Measurements from ENCODE around the gene AMH.

Gene AMH

GRCh38 chr19:2207991-2208860 lies 40.9 kb upstream of the AMH start:
- peak; percentile 75 for TF ChIP-seq FOXP2 (optimal IDR thresholded peaks at IDR 0.05; ENCODE audit: borderline replicate concordance, extremely low read depth, extremely low read length, insufficient read depth)
- TF ChIP-seq POLR2AphosphoS5 (IDR thresholded peaks at IDR 0.05; ENCODE audit: low read depth, low read length), result no peak
- no peak for TF ChIP-seq REST (IDR thresholded peaks at IDR 0.05; ENCODE audit: insufficient read depth in 1 of 2, low read depth in 2 of 2, low read length in 2 of 2)
- TF ChIP-seq TAF1 (IDR thresholded peaks at IDR 0.05; ENCODE audit: borderline replicate concordance, insufficient read depth, low read length), result no peak
- TF ChIP-seq SIN3A (IDR thresholded peaks at IDR 0.05; ENCODE audit: borderline replicate concordance, insufficient read depth, low read length), result no peak

GRCh38 chr19:2208975-2209374 lies 40.1 kb upstream of the AMH start:
- TF ChIP-seq POLR2AphosphoS5 (IDR thresholded peaks at IDR 0.05; ENCODE audit: low read depth, low read length) (no peak), TAF1 (IDR thresholded peaks at IDR 0.05; ENCODE audit: borderline replicate concordance, insufficient read depth, low read length) (no peak), FOXP2 (optimal IDR thresholded peaks at IDR 0.05; ENCODE audit: borderline replicate concordance, extremely low read depth, extremely low read length, insufficient read depth) (no peak), REST (IDR thresholded peaks at IDR 0.05; ENCODE audit: insufficient read depth in 1 of 2, low read depth in 2 of 2, low read length in 2 of 2) (no peak), SIN3A (IDR thresholded peaks at IDR 0.05; ENCODE audit: borderline replicate concordance, insufficient read depth, low read length) (no peak)

- TF ChIP-seq POLR2AphosphoS5 (IDR thresholded peaks at IDR 0.05; ENCODE audit: low read depth, low read length) (no peak), FOXP2 (optimal IDR thresholded peaks at IDR 0.05; ENCODE audit: borderline replicate concordance, extremely low read depth, extremely low read length, insufficient read depth) (no peak), REST (IDR thresholded peaks at IDR 0.05; ENCODE audit: insufficient read depth in 1 of 2, low read depth in 2 of 2, low read length in 2 of 2) (no peak), TAF1 (IDR thresholded peaks at IDR 0.05; ENCODE audit: borderline replicate concordance, insufficient read depth, low read length) (no peak), SIN3A (IDR thresholded peaks at IDR 0.05; ENCODE audit: borderline replicate concordance, insufficient read depth, low read length) (no peak)
These were observed 39.7 kb upstream of the AMH start for GRCh38 chr19:2209408-2209807.

GRCh38 chr19:2210206-2210605 lies 38.9 kb upstream of the AMH start:
- TF ChIP-seq SIN3A (IDR thresholded peaks at IDR 0.05; ENCODE audit: borderline replicate concordance, insufficient read depth, low read length), result no peak
- no peak for TF ChIP-seq REST (IDR thresholded peaks at IDR 0.05; ENCODE audit: insufficient read depth in 1 of 2, low read depth in 2 of 2, low read length in 2 of 2)
- no peak for TF ChIP-seq FOXP2 (optimal IDR thresholded peaks at IDR 0.05; ENCODE audit: borderline replicate concordance, extremely low read depth, extremely low read length, insufficient read depth)
- no peak for TF ChIP-seq TAF1 (IDR thresholded peaks at IDR 0.05; ENCODE audit: borderline replicate concordance, insufficient read depth, low read length)
- no peak for TF ChIP-seq POLR2AphosphoS5 (IDR thresholded peaks at IDR 0.05; ENCODE audit: low read depth, low read length)
